Epithelial cell of esophagus (primary cell): ENCODE results near the gene FOSL1.

Experiments
- DNase-seq: peaks from one replicate; pipeline ENCODE4 v3.0.0; 2010; ENCODE audit warnings: low read depth
- H3K4me3 ChIP-seq: 2 replicates; pipeline ENCODE4 v1.5.1; 2011; ENCODE audit warnings: mild to moderate bottlenecking, low read length, control low read depth
- TF ChIP-seq, protein P1 (sequence below): IDR thresholded peaks from 2 replicates; pipeline ENCODE4 v1.5.1; 2011; ENCODE audit warnings: low read depth, mild to moderate bottlenecking, low read length, control low read depth, inconsistent platforms; ENCODE audit not compliant: insufficient read depth; ENCODE audit errors: missing control alignments

FOSL1 gene

DNA sequence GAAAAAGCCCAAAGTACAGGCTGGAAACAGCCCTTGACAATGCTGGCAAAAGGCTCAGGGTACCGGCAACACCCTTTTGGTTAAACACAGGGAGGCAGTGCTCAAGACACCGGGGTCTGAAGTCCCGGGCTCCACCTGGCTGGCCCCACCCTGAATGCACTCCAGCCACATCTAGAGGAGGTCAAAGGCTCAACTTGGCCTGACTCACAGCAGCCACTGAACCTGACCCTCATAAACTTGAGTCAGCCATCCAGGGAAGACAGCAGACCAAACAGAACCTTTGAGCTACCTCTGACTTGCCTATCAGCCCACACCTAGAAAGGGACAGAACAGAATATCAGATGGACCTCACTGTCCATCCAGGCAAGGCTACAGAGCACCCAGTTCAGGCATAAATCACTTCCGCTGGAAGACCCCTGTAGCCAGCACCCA is 46.0 kb downstream of the FOSL1 start:
- DNase-seq: no peak
- H3K4me3 ChIP-seq: no peak overlapping the region
- TF ChIP-seq, protein P1, sequence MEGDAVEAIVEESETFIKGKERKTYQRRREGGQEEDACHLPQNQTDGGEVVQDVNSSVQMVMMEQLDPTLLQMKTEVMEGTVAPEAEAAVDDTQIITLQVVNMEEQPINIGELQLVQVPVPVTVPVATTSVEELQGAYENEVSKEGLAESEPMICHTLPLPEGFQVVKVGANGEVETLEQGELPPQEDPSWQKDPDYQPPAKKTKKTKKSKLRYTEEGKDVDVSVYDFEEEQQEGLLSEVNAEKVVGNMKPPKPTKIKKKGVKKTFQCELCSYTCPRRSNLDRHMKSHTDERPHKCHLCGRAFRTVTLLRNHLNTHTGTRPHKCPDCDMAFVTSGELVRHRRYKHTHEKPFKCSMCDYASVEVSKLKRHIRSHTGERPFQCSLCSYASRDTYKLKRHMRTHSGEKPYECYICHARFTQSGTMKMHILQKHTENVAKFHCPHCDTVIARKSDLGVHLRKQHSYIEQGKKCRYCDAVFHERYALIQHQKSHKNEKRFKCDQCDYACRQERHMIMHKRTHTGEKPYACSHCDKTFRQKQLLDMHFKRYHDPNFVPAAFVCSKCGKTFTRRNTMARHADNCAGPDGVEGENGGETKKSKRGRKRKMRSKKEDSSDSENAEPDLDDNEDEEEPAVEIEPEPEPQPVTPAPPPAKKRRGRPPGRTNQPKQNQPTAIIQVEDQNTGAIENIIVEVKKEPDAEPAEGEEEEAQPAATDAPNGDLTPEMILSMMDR: no peak

DNA sequence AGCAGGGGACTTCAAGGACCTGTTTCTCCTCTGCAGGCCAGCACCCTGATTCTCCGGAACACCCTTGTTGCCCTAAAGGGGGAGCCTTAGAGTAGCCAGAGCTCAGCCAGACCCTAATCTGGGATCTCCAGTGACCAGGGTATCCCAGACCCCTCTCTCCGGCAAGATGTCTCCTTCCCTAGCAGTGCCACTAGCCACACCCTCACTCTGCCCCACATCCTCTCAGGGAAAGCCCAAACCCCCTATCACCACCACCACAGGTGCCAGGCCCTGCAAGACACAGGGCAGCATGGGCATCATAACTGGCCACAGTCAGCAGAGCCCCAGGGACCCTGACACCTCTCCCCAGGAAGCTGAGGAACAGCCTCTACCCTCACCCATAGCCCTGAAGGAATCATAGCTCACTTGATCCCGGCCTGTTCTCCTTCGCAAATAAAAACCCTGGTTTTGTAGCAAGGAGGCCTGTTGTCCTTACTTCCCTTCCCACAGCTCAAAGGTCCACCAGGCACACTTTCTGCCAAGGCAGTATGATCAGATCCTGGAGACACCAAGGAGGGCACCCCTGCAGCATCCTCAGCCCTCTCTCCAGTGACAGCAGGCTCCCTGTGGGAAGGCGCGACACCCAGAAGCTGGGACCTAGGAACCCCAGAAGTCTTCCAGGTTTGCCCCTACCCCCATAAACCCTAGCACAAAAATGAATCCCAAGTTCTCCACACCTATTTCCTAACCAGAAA is 46.8 kb downstream of the FOSL1 start:
- no peak for DNase-seq
- TF ChIP-seq, protein P1: no peak
- no peak overlapping the region for H3K4me3 ChIP-seq

DNA sequence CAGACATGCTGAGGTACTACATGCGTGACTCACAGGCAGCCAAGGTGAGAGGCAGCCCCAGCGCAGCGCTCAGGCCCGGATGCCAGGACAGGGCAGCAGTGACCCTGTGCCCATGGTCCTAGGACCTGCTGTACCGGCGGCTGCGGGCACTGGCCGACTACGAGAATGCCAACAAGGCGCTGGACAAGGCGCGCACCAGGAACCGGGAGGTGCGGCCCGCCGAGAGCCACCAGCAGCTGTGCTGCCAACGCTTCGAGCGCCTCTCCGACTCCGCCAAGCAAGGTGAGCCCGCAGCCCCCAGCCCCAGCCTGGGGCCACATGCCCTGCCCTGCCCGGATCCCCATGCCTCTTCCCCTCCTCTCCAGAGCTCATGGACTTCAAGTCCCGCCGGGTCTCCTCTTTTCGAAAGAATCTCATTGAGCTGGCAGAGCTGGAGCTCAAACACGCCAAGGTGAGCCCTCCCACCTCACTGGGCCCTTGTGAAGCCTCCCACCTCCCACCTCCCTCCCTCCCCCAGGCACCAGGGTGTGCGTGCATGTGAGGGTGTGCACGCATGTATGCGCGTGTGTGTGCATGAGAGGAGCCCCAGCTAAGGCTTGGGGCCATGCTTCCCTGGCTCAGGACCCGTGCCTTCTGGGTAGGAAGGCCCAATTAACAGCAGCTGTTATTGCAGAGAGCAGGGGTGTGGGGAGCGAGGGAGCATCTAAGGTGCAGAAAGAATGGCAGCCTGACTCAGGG is 47.5 kb downstream of the FOSL1 start:
- TF ChIP-seq, protein P1: no peak
- DNase-seq: no peak
- H3K4me3 ChIP-seq: no peak overlapping the region

DNA sequence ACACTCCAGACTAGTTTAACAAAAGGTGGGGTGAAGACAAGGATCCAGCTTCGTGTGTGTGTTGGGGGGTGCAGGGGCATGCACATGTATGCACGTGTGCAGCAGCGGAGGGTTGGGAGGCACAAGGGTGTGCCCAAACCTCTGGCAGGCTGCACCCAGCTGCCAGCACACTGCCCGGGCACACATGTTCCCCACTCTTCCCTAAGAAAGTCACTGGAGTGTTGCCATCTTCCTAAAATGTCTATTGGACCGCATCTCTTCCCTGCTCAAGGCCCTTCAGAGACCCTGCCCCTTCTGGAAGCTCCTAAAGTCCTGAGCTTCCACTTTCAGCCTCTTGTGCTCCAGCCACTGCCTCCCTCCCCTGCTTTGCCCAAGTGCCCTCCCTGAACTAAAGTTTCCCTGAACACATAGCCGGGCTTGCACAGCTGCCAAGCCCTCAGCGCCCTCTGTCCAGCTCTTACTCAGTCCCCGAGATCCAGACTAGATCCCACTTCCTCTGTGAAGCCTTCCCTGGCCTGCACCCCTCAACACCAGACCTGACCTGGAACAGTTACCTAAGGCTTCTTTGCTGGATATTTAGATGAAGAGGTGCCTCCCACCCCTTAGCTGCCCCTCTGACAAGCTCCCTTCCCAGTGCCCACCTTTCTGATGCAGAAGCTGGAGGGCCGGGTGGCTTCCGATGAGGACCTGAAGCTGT is 48.2 kb downstream of the FOSL1 start:
- no peak for DNase-seq
- no peak overlapping the region for H3K4me3 ChIP-seq
- TF ChIP-seq, protein P1: no peak

DNA sequence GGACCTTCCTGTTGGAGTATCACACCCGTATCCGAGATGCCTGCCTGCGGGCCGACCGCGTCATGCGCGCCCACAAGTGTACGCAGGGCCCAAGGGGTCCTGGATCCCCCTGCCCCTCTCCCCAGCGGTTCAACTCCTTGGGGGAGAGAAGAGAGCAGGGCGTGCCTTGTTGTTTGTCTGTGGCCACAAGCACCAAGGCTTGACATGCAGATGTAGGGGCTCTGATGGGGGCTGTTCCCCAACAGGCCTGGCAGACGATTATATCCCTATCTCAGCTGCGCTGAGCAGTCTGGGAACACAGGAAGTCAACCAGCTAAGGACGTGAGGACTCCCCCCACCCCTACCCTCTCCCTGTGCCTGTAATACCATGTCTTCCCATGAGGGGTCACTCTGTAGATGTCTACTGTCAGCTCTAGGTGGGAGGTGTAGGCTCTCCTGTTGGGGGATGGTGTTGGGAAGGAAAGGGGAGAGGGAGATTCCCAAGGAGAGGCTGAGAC is 49.1 kb downstream of the FOSL1 start:
- no peak for DNase-seq
- TF ChIP-seq, protein P1: peak; percentile 62
- H3K4me3 ChIP-seq: no peak overlapping the region

DNA sequence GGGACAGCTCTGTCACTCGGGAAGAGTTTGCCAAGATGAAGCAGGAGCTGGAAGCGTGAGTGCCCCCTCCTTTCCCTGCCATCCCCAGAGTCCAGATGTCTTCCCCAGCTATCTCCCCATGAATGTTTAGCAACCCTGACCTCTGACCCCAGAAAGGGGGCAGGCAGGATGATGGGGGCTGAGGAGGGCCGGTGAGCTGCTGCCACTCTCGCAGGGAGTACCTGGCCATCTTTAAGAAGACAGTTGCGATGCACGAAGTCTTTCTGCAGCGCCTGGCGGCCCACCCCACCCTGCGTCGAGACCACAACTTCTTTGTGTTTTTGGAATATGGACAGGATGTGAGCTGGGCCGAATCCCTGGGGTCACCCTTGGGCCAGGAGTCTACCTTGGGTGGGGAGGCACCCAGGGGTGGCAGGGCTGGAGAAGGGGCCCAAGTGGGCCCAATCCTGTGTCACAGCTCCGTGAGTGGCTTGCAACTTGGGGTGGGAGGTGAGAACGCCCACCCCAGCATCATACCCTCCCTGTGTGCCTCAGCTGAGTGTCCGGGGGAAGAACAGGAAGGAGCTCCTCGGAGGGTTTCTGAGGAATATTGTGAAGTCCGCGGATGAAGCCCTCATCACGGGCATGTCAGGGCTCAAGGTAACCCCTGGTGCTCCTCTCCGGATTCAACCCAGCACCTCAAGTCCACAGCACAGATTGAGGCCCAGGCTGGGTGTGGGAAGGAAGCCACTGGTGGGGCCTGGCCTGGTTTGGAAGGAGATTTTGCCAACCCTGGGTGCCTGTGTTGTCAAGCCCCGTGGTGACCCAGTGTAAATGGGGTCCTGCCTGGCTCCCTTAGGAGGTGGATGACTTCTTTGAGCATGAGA is 49.7 kb downstream of the FOSL1 start:
- DNase-seq: no peak
- no peak overlapping the region for H3K4me3 ChIP-seq
- TF ChIP-seq, protein P1: no peak
